HG03159 (cell line): ENCODE data around the gene TSC22D3.
"Not testable (repeated sequence)": the region's sequence is repeated elsewhere in the genome, so short reads cannot be mapped to it uniquely, and the experiment has no call there.

Experiments used
- ATAC-seq: cut with Tn5 transposase; IDR thresholded peaks from one replicate; pipeline ENCODE4 v1.9.1; 2021; ENCODE audit warnings: mild to moderate bottlenecking, moderate library complexity; ENCODE audit not compliant: unreplicated experiment

The TSC22D3 gene

DNA sequence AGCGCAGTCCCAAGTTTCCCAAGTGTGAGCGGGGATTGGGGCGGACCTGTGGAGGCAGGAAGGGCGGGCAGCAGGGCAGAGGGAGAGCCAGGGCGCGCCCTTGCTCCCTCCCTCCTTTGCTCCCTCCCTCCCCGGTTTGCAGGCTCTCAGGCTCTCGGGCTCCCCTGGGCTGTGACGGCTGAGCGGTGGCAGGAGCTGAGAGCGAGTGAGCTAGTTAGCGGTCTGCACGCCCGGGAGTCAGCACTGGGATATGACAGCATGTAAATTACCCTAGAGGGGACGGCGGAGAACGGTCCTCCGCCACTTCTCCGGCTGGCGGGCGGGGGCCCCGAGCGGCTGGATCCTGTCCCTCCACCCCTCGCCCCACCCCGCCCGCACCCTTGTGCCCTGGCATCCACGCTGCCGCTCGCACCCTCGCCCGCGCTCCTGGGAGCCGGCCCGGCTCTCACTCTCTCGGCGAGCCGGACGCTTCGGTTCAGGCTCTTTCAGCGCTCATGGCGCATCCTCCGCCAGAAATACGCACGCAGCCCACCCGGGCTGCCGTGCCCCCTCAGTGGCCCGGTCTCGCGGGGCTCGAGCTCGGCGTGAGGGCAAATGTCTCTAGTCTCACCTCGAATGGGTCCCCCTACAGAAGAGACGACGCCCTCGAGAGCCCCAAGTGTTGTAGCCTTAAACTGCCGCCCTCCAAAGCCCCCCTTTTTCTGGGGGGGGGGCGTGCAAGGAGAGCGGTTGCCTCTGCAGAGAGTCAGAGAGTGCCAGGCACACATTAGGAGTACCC, at the start of gene TSC22D3:
Gene TSC22D3 (minus strand): TSS at position 54 of the 778 bp plus-strand sequence. CDS start 368 bp downstream, outside the sequence.
- peak; percentile 81 for ATAC-seq

DNA sequence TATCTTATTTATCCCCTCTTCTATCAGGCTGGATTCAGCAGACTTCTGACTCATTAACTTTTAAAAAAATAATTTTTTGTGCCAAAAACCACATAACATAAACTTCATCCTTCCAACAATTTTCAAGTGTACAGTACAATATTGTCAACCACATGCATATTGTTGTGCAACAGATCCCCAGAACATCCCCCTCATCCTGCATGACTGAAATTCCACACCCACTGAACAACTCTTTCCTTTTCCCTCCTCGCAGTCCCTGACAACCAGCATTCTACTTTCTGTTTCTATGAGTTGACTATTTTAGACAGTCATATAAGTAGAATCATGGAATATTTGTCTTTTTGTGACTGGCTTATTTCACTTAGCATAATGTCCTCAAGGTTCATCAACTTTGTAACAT, 47.9 kb upstream of the TSC22D3 start:
- ATAC-seq = no peak

DNA sequence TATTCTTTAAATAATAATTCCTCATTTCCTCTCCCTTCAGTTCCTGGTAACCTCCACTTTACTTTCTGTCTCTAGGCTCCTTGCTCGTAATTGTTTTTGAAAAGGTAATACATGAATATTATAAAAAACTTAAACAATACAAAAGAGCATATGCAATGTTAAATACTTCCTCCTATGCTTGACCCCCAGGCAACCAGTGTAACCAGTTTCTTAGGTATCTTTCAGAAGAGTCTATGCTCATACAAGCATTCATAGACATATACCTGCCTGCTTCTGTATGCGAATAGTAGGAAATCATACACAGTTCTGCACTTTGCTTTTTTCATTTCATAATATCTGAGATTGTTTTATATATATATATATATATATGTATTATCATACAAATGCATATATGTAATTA, 47.5 kb upstream of the TSC22D3 start:
- no peak for ATAC-seq

DNA sequence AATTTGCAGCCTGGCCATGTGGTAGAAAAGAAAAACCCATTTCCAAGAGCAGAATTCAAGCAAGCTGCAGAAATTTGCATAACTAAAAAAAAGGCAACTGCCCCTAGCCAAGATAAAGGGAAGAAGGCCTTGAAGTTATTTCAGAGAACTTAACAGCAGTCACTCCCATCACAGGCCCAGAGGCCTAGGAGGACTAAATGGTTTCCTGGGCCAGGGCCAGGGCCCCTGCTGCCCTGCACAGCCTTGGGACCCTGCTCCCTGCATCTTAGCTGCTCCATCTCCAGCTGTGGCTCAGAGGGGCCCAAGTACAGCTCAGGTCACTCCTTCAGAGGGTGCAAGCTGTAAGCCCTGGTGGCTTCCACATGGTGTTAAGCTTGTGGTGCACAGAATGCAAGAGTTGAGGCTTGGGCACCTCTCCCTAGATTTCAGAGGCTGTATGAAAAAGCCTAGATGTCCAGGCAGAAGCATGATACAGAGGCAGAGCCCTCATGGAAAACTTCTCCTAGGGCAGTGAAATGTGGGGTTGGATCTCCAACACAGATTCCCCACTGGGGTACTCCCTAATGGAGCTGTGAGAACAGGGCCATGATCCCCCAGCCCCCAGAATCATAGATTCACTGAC, 43.4 kb upstream of the TSC22D3 start:
- ATAC-seq = no peak

DNA sequence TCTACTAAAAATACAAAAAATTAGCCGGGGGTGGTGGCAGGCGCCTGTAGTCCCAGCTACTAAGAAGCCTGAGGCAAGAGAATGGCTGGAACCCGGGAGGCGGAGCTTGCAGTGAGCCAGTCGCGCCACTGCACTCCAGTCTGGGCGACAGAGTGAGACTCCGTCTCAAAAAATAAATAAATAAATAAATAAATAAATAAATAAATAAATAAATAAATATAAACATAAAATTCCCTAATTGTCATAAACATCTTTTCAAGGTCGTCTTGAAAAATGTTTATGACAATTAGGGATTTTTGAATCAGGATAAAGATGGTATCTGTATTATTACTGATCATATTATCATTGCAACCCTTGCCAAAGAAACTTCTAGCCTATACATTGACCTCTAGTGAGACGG, 34.5 kb upstream of the TSC22D3 start:
- ATAC-seq = not testable (repeated sequence)

DNA sequence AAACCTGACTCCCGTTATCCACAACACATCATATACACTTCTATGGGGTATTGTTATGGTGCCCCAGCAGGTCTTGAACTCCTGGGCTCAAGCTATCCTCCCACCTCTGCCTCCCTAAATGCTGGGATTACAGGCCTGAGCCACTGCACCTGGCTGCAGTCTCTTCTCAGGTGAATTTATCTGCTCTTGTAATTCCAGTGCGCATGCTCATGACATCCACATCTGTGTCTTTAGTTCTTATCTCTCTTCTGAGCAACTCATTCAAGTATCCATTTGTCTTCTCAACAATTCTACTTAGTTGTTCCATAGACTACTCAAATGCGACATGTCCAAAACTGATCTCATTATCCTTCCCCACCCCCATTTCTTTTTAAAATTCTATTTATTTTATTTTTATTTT, 29.6 kb upstream of the TSC22D3 start:
- ATAC-seq = no peak

DNA sequence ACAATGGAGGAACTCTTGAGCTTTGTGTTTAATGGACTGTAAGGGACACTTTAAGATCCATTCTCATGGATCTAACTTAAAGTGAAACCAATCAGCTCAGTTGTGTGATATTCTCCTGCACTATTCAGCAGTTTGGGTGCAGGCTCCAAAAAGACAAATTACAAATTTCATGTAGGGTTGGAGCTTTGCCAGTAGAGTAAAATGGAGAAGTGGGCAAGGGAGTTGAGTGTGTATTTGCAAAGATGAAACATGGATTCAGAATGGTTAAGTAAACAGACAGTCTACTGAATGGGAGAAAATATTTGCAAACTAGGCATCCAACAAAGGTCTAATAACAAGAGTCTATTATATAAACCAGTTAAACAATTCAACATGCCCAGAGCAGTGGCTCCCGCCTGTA, 28.8 kb upstream of the TSC22D3 start:
- no peak for ATAC-seq

DNA sequence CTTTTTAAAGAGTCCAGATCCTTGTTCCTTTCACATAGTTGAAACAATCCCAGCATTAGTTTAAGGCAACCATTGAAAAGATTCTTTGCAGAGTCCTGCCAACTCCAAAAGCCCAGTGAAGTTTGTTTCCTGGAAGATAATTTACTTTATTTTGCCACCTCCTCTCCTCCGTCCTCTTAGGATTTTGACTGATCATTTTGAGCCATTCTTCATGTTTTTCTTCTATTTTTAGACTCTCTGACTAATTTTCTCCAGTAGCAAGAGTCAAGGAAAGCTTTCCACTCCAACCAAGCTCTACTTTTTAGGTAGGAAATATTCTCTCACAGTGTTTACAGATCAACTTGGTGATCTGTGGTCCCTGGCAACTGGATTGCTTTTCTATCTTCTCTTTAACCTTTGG, 12.2 kb upstream of the TSC22D3 start:
- ATAC-seq = no peak

- no peak for ATAC-seq
These were observed 4.9 kb upstream of the TSC22D3 start for GRCh38 chrX:107780525-107780924.

GRCh38 chrX:107777536-107777832, 1.9 kb upstream of the TSC22D3 start, which contains the start of gene NCBP2L:
TSS of gene NCBP2L (plus strand) at chrX:107777733. CDS start at chrX:107794221, 16,488 bp downstream.
- ATAC-seq = no peak

GRCh38 chrX:107776649-107777535, 1.3 kb upstream of the TSC22D3 start:
- peak; percentile 77 for ATAC-seq

DNA sequence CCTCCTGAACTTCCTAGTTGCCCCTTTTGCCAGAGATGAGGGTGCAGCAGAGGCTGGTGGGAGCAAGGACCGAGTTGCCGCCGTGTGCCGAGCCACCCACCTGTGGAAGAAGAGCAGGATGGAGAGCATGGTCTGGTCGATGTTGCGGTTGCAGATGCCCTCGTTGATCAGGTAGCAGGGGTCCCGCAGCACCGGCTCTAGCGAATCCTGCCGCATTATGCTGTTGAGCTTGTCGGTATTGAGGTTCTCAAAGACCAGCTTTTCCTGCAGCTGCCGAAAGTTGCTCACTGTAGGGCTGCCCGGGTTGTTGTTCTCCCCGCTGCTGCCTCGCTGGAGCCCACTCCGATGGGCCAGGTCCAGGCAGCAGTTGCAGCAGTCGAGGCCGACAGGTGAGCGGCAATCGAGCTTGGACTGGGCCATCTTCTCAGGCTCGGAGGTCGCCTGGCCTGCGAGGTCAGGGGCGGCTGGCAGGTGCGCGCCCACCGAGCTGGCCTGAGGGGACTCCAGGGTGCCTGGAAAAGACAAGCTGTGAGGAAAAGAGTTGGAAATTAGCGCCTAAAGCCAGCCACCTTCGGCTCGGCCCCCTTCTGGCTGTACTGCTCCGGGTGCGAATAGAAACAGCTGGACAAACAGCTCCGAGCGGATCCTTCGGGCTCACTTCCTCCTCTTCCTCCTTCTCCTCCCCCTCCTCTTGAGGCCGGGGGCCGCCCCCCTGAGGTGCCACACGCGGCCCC, 420 bp downstream of the TSC22D3 start:
- ATAC-seq = peak; percentile 25

DNA sequence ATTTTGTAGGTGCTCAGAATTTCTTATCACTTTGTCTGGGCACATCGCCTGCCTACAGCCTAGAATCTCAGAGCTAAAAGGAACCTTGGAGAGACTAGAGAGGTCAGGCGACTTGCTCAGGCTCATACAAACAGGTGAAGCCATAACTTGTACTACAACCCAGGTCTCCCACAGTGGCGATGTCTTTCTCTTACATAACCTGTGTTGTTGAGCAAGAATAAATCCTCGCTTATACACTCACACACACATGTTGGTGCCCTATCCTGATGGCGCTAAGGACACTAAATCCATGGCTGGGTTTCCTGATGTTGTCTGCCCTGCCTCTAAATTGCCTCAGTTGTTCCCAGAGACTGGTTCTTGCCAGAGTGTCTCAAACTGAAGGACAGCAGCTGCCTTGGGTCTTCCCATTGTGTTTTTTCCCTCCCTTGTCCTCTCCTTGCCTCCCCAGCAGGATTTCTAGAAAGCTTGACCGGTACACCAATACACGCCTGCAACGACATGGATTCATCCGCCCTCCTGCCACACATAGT, 1.6 kb downstream of the TSC22D3 start:
- no peak for ATAC-seq

DNA sequence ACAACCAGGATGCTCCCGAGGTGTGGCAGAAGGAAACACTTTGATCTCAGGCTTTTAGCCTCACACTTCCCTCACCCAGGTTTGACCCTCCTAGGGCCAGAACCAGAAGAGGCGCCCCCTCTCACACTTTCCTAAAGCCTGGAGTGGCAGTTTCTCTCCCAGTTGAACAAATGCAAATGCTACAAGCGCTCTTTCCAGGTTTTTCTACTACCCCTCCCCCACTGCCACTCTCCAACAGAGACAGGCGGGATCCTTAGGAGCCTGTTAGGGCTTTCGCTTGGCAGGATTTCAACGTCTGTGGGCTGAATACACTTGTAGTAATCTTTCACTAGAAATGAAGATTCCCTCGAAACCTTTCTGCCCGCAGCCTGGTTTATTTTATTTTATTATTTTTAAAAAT, 2.4 kb downstream of the TSC22D3 start:
- no peak for ATAC-seq

DNA sequence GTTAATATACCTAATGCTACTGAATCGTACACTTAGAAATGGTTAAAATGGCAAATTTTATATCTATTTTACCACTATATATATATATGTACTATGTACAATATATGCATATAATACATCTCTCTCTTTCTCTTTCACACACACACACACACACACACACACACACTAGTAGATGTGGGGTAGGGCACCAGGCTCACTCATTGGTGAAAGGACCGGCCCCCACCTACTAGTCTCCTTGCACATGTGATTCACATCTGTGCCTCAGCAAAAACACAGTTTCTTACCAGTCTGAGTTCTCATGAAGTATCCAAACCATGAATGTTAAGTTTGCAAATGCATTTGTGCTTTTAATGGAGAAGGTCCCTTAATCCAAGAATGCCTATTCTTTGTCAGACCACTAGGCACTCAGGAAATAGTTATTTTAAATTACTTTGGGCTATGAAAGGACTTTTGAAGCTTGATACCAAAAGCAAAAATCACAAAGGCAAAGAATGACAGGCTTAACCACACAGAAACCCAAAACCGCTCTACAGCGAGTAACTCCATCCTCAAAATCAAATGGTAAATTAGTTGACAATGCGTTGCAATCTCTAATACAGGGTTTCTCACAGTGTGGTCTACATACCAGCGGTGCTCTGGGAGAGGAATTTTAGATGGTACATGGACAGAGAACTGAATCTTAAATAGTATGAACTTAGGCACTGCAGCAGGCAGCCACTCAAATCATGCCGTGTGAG, 5.8 kb downstream of the TSC22D3 start:
- no peak for ATAC-seq

DNA sequence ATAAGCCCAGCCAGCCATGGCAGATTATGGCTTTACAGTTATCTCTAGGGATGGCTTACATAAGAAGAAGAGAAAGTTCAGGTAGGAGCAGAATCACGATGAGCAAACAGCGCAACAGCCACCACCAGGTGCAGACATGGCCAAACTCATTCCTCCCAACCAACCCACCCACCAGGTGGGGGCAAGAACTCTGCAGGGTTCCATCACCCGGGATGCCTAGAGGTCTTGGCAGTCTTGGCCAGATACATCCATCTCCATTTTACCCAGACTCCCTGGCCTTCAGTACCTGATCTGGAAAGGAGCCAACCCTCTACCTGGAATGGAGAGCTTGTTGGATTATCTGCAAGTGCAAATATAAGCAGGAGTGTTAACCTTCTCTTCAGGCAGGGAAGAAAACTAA, 7.5 kb downstream of the TSC22D3 start:
- ATAC-seq = no peak

GRCh38 chrX:107766470-107767150, 9.0 kb downstream of the TSC22D3 start:
- ATAC-seq = no peak

DNA sequence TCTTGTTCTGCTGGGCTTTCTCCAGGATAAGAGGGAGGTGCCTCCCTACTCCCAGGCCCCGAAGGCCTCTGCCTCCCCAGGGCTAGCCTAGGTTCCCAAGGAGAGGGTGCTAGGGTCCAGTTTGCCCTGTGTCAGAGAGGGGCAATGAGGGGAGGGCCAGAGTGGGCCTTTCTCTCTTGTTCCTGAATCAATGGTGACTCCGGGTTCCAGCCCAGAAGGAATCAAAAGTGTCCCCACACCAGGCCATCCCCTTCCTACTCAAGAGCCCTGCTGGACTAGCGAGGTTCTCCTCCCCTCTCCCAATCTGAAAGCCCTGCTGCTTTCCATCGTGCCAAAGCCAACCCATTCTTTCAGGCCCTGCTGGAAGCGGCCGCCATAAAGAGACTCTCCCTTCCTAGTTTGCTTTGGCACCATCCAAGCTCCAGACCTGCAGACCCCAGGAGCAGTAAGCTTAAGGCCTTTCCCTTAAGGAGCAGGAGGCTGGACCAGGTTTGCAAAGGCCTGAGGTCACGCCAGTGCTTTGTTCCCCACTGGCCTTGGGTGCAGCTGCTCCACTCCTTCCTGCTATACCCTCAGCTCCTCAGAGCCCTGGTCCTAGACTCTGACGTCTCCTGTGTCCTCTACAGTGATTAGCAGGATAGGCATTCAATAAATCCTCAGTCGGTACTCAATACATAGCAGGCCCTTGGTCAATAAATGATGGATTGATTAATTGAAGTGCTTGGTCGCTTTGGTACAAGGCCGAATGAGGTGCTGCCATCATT, 10.6 kb downstream of the TSC22D3 start:
- no peak for ATAC-seq

- ATAC-seq = no peak
These were observed 11.9 kb downstream of the TSC22D3 start for GRCh38 chrX:107763647-107764046.
